IPS-20b (cell line): ENCODE data around the gene POLR1A.

Experiments
- H3K27ac ChIP-seq: one replicate; pipeline ENCODE4 v1.5.1; 2013; ENCODE audit warnings: low read length
- H3K27me3 ChIP-seq: 2 replicates; pipeline ENCODE4 v1.6.1; 2013; ENCODE audit warnings: mild to moderate bottlenecking, low read length, inconsistent platforms; ENCODE audit not compliant: insufficient read depth
- H3K36me3 ChIP-seq: 2 replicates; pipeline ENCODE4 v1.6.1; 2013; ENCODE audit warnings: low read depth, mild to moderate bottlenecking, inconsistent platforms, low read length, moderate library complexity; ENCODE audit not compliant: insufficient read depth
- H3K4me1 ChIP-seq: 2 replicates; pipeline ENCODE4 v1.6.1; 2013; ENCODE audit warnings: mild to moderate bottlenecking, control low read depth, inconsistent platforms, low read length, moderate library complexity; ENCODE audit not compliant: insufficient read depth
- H3K4me3 ChIP-seq: 2 replicates; pipeline ENCODE4 v1.5.1; 2013; ENCODE audit warnings: mild to moderate bottlenecking, low read length, inconsistent platforms
- H3K9ac ChIP-seq: 2 replicates; pipeline ENCODE4 v1.6.1; 2013; ENCODE audit warnings: low read depth, mild to moderate bottlenecking, inconsistent platforms, low read length, moderate library complexity
- H3K9me3 ChIP-seq: 2 replicates; pipeline ENCODE4 v1.6.1; 2013; ENCODE audit warnings: mild to moderate bottlenecking, low read depth, low read length, inconsistent platforms; ENCODE audit not compliant: insufficient read depth

Gene POLR1A

DNA sequence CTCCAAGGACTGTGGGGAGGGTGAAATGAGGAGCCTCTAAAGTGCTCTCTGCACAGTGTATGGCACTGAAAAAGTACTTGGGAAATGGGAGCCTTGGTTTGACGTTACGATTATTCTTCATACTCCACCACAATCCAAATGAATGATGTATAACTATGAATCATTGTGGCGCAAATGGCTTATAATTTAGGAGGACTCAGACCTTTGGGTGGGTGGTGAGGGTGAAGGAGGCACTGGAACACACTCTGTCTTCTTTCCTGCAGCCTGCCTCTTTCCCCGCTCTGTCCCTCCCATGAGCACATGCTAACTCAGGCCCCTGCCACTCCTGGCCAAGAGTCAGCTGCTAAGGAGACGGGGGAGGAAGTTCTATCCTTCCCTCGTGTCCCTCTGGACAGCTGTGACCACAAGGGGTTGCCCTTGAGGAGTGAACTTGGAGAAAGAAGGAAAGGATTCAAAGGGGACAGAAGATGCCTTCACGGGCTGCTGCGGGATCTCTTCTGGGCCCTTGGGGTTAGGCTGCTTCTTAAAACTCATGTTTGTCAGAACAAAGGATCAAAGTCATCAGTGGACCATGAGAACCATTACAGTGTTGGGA lies 36.5 kb downstream of the POLR1A start:
- H3K36me3 ChIP-seq = peaks cover 99% of the 10 kb centered on the region
- H3K27me3 ChIP-seq = no peaks in the 10 kb centered on the region
- no peak overlapping the region for H3K9ac ChIP-seq
- no peaks in the 10 kb centered on the region for H3K9me3 ChIP-seq
- H3K27ac ChIP-seq = no peak overlapping the region
- H3K4me1 ChIP-seq = no peaks in the 10 kb centered on the region
- no peak overlapping the region for H3K4me3 ChIP-seq

- Histone ChIP-seq H3K4me1 (no peaks in the 10 kb centered on the region), H3K36me3 (peaks cover 99% of the 10 kb centered on the region), H3K27ac (no peak overlapping the region), H3K4me3 (no peak overlapping the region), H3K9me3 (no peaks in the 10 kb centered on the region), H3K9ac (no peak overlapping the region), H3K27me3 (no peaks in the 10 kb centered on the region)
These were observed 37.0 kb downstream of the POLR1A start for GRCh38 chr2:86068648-86069047.

DNA sequence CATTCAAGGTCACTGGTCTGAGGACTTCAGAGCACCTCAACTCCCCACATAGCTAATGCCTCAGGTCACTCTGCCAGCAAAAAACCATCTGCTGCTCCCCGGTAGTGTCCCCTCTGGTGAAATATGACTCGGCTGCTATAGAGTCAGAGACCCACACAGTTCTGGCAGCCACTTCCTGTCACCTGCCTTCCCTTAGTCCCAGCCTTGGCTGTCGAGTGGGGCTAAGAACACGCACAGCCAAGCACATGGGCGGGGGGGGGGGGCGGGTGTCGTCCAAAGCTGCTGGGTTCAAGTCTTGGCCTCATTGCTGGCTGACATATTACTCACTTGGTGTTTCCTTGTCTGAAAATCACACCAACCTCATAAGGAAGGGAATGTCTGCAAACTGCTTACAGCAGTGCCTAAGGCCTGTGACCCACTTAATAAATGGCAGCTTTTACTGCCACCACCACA lies 37.5 kb downstream of the POLR1A start:
- Histone ChIP-seq H3K4me1 (no peaks in the 10 kb centered on the region), H3K4me3 (no peak overlapping the region), H3K27me3 (no peaks in the 10 kb centered on the region), H3K36me3 (peaks cover 99% of the 10 kb centered on the region), H3K27ac (no peak overlapping the region), H3K9me3 (no peaks in the 10 kb centered on the region), H3K9ac (no peak overlapping the region)

DNA sequence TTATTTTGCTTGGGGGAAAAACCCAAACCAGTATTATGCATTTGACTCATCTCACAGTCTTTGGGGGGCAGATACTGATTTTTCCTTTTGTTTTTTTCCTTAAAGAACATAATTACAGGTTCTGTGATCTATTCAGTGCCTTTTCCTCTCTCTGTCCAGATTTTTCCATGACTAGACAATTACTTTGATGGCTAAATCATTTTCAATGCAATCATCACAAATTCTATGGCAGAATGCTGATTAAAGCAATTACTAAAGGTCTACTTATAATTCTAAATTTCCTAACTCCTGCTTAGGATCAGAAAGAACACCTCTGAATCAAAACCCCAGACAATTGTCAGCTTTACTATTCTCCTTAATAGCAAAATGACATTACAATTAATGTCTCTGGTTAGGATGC lies 38.8 kb downstream of the POLR1A start:
- Histone ChIP-seq H3K36me3 (peaks cover 97% of the 10 kb centered on the region), H3K27me3 (no peaks in the 10 kb centered on the region), H3K27ac (no peak overlapping the region), H3K4me1 (no peaks in the 10 kb centered on the region), H3K9me3 (no peaks in the 10 kb centered on the region), H3K4me3 (no peak overlapping the region), H3K9ac (no peak overlapping the region)

- Histone ChIP-seq H3K9ac (no peak overlapping the region), H3K27me3 (no peaks in the 10 kb centered on the region), H3K27ac (no peak overlapping the region), H3K4me1 (no peaks in the 10 kb centered on the region), H3K4me3 (no peak overlapping the region), H3K9me3 (no peaks in the 10 kb centered on the region), H3K36me3 (peaks cover 97% of the 10 kb centered on the region)
These were observed 39.6 kb downstream of the POLR1A start for GRCh38 chr2:86066007-86066578.

DNA sequence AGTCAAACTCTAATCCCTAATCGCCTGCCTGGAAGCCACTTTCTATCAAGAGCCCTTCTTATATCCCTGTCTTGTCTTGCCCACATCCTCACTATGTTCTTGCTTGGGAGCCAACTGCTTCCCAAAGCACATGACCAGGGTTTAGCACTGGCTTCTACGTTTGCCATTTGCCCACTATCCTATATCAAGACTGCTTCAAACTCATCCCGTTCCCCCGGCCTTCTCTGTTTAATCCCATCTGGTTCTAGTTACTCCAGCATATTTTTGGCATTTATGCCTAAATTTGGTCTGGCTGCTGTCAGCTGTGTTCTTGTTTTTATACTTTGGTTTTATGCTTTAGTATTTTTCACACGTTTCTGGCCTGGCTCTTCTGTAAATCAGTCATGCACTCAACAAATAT lies 40.2 kb downstream of the POLR1A start:
- Histone ChIP-seq H3K9me3 (no peaks in the 10 kb centered on the region), H3K27ac (no peak overlapping the region), H3K9ac (no peak overlapping the region), H3K27me3 (no peaks in the 10 kb centered on the region), H3K4me1 (no peaks in the 10 kb centered on the region), H3K4me3 (no peak overlapping the region), H3K36me3 (peaks cover 97% of the 10 kb centered on the region)

- H3K36me3 ChIP-seq = peaks cover 97% of the 10 kb centered on the region
- H3K4me1 ChIP-seq = no peaks in the 10 kb centered on the region
- H3K27ac ChIP-seq = no peak overlapping the region
These were observed 41.7 kb downstream of the POLR1A start for GRCh38 chr2:86064006-86064405.

GRCh38 chr2:86062043-86062442 lies 43.6 kb downstream of the POLR1A start:
- peaks cover 92% of the 10 kb centered on the region for H3K36me3 ChIP-seq
- H3K27ac ChIP-seq = no peak overlapping the region

More at GRCh38 chr2:86064006-86064405, 41.7 kb downstream of the POLR1A start:
- no peaks in the 10 kb centered on the region for H3K9me3 ChIP-seq
- H3K27me3 ChIP-seq = no peaks in the 10 kb centered on the region
- H3K9ac ChIP-seq = no peak overlapping the region
- no peak overlapping the region for H3K4me3 ChIP-seq

GRCh38 chr2:86056590-86057331 lies 48.9 kb downstream of the POLR1A start:
- Histone ChIP-seq H3K36me3 (peaks cover 82% of the 10 kb centered on the region), H3K4me3 (no peak overlapping the region), H3K27ac (no peak overlapping the region), H3K9me3 (no peaks in the 10 kb centered on the region), H3K4me1 (no peaks in the 10 kb centered on the region), H3K27me3 (no peaks in the 10 kb centered on the region), H3K9ac (no peak overlapping the region)

More at GRCh38 chr2:86062043-86062442, 43.6 kb downstream of the POLR1A start:
- Histone ChIP-seq H3K9ac (no peak overlapping the region), H3K9me3 (no peaks in the 10 kb centered on the region), H3K4me1 (no peaks in the 10 kb centered on the region), H3K27me3 (no peaks in the 10 kb centered on the region), H3K4me3 (no peak overlapping the region)

GRCh38 chr2:86055314-86055713 lies 50.4 kb downstream of the POLR1A start:
- H3K27me3 ChIP-seq = no peaks in the 10 kb centered on the region
- H3K9ac ChIP-seq = no peak overlapping the region
- H3K27ac ChIP-seq = no peak overlapping the region
- H3K9me3 ChIP-seq = no peaks in the 10 kb centered on the region
- H3K4me3 ChIP-seq = no peak overlapping the region
- H3K4me1 ChIP-seq = no peaks in the 10 kb centered on the region
- peaks cover 82% of the 10 kb centered on the region for H3K36me3 ChIP-seq

GRCh38 chr2:86054535-86055082 lies 51.1 kb downstream of the POLR1A start:
- no peaks in the 10 kb centered on the region for H3K9me3 ChIP-seq
- no peak overlapping the region for H3K4me3 ChIP-seq
- H3K27me3 ChIP-seq = no peaks in the 10 kb centered on the region
- no peak overlapping the region for H3K9ac ChIP-seq
- peaks cover 80% of the 10 kb centered on the region for H3K36me3 ChIP-seq
- no peak overlapping the region for H3K27ac ChIP-seq
- no peaks in the 10 kb centered on the region for H3K4me1 ChIP-seq

DNA sequence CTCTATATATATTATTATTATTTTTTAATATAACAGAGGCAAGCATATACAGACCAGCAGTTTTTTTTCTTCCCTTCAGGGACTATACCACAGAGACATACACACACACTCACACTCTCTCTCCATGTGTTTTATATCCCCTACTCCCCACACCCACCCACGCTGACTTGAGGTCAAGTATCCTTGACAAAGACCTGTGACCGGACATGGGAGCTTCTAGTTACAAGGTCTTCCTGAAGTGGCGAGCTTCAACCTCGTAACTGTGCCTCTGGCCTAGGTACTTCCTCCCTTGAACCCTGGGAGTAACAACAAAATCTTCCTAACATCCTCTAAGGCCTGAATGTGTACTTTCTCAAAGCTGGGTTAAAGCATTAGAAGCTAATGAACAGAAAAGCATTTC lies 52.5 kb downstream of the POLR1A start:
- no peak overlapping the region for H3K9ac ChIP-seq
- H3K27me3 ChIP-seq = no peaks in the 10 kb centered on the region
- no peak overlapping the region for H3K27ac ChIP-seq
- no peak overlapping the region for H3K4me3 ChIP-seq
- H3K9me3 ChIP-seq = no peaks in the 10 kb centered on the region
- H3K36me3 ChIP-seq = peaks cover 86% of the 10 kb centered on the region
- no peaks in the 10 kb centered on the region for H3K4me1 ChIP-seq
